ENCODE data around the gene ANKRD34C. TPM values are rescaled to one million over a fixed set of nuclear protein-coding genes. Genes with fewer than 3 reads are reported as not detected.
"Not testable (repeated sequence)": the region's sequence is repeated elsewhere in the genome, so short reads cannot be mapped to it uniquely, and the experiment has no call there.

Gene ANKRD34C
- polyA plus RNA-seq, 2 of the 4 experiments (the other 2 are of a cell fraction): not detected

DNA sequence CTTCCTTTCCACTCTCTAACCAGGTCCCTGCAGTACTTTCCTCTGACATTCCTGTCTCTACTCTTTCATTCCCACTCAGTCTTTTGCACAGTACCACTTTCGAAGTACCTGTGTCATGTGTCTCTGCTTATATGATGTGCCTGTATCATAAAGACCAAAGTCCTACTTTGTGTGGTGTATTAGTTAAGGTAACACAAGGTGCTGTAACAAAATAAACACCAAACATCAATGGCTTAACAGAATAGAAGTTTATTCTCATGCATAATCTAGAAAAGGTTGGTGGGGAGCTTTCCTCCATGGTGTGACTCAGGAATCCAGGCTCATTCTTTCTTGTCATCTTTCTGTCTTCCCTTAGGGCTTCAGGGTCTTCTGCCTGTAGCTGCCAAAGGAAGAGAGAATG, 31.7 kb downstream of the ANKRD34C start:
- TF ChIP-seq SREBF2 (IDR thresholded peaks at IDR 0.05): no peak
- TF ChIP-seq SMC3 (IDR thresholded peaks at IDR 0.05): no peak
- POLR2A ChIA-PET: no interaction called here
- CTCF ChIA-PET: interaction anchor here (1.0 to 1.9 kb wide), 2 partner anchors 26 to 38 kb away, joined by 4 to 7 read pairs; no protein-coding TSS in a partner anchor
- Histone ChIP-seq H3K4me1 (peaks cover 16% of the 10 kb centered on the region), H3K4me2 (no peak overlapping the region), H3K27ac (no peak overlapping the region), H3K4me3 (no peak overlapping the region), H3K9me3 (no peaks in the 10 kb centered on the region)
- FAIRE-seq (no peak), DNase-seq (ENCODE audit: low read depth in 1 of 2, low spot score in 1 of 2) (no peak), ATAC-seq (no peak)
- 93% methylated on average over 1 of the region's 1 CpG for WGBS (ENCODE audit: missing lambda C conversion rate)

- Histone ChIP-seq H3K27ac (no peak overlapping the region), H3K9me3 (no peaks in the 10 kb centered on the region), H3K4me1 (peaks cover 16% of the 10 kb centered on the region), H3K4me3 (no peak overlapping the region), H3K4me2 (no peak overlapping the region)
- POLR2A ChIA-PET: no interaction called here
- CTCF ChIA-PET: interaction anchor here (0.9 to 1.9 kb wide), 4 partner anchors 25 to 535 kb away, joined by 3 to 7 read pairs (median 4); no protein-coding TSS in a partner anchor
- DNase-seq (ENCODE audit: low read depth in 1 of 2, low spot score in 1 of 2) (no peak), ATAC-seq (no peak), FAIRE-seq (no peak)
- no peak for TF ChIP-seq FOXS1 (CRISPR knock-in tag; IDR thresholded peaks at IDR 0.05)
- 98% methylated on average over 6 of the region's 6 CpGs for WGBS (ENCODE audit: missing lambda C conversion rate)
These were observed 32.3 kb downstream of the ANKRD34C start for GRCh38 chr15:79314811-79315210.

DNA sequence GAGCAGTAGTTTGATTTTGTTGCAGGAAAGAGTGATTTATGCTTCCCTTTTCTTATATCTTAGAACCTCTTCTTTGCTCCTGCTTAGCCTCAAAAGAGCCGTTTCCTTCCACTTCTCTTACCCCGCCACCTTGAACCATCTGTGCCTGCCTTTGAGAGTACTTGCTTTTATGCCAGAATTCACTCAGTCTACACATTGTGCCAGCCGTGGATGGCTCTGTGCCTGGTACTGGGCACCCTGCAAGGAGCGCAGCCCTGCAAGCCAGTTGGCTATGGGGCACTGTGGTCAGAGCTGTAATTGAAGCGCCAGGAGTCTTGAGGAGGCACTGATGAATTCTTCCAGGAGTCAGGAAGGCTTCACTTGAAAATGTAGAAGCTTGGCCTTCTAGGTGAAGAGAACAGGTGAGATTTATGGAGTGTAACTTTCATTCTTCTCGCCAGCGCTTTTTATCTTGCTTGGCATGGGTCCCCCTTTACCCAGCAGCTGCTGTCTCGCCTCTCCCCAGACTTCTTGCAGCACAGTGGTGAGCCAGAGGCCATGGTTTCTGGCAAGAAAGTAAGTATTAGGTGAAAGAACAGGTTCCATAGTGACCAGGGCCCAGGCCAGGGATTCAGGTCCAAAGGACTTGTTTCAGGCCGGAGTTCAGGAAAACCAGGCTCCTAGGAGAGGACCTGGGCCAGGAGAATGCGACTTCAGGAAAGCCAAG, 33.3 kb downstream of the ANKRD34C start:
- ATAC-seq (no peak), DNase-seq (ENCODE audit: low read depth in 1 of 2, low spot score in 1 of 2) (no peak), FAIRE-seq (no peak)
- ChIA-PET CTCF (interaction anchor here (0.6 to 1.9 kb wide), 5 partner anchors 14 to 676 kb away, joined by 3 to 7 read pairs (median 3); no protein-coding TSS in a partner anchor), POLR2A (no interaction called here)
- Histone ChIP-seq H3K4me3 (no peak overlapping the region), H3K27ac (no peak overlapping the region), H3K4me2 (no peak overlapping the region), H3K4me1 (peaks cover 12% of the 10 kb centered on the region), H3K9me3 (no peaks in the 10 kb centered on the region)
- WGBS (ENCODE audit: missing lambda C conversion rate): 85% methylated on average over 10 of the region's 10 CpGs
- no peak for TF ChIP-seq ESRRA (IDR thresholded peaks at IDR 0.05; ENCODE audit: borderline replicate concordance, low read length)
- TF ChIP-seq HEYL (CRISPR knock-in tag; IDR thresholded peaks at IDR 0.05): no peak
- TF ChIP-seq SREBF2 (IDR thresholded peaks at IDR 0.05): no peak
- TF ChIP-seq, protein P1, sequence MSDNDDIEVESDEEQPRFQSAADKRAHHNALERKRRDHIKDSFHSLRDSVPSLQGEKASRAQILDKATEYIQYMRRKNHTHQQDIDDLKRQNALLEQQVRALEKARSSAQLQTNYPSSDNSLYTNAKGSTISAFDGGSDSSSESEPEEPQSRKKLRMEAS (IDR thresholded peaks at IDR 0.05): no peak
- no peak for TF ChIP-seq NPAS2 (CRISPR knock-in tag; IDR thresholded peaks at IDR 0.05; ENCODE audit: borderline replicate concordance)
- TF ChIP-seq MAFK (IDR thresholded peaks at IDR 0.05; ENCODE audit: partially characterized antibody): no peak
- TF ChIP-seq TP53 (CRISPR knock-in tag; IDR thresholded peaks at IDR 0.05): no peak
- no peak for TF ChIP-seq CBX2 (IDR thresholded peaks at IDR 0.05; ENCODE audit: borderline replicate concordance, low read depth)
- TF ChIP-seq RNF2 (IDR thresholded peaks at IDR 0.05; ENCODE audit: borderline replicate concordance, low read depth): no peak

- DNase-seq (ENCODE audit: low read depth in 1 of 2, low spot score in 1 of 2) (no peak), FAIRE-seq (no peak), ATAC-seq (no peak)
- 96% methylated on average over 9 of the region's 9 CpGs for WGBS (ENCODE audit: missing lambda C conversion rate)
- no peak overlapping the region for H3K4me2 ChIP-seq
- no peak overlapping the region for H3K27ac ChIP-seq
- no peak overlapping the region for H3K4me3 ChIP-seq
- TF ChIP-seq NPAS2 (CRISPR knock-in tag; IDR thresholded peaks at IDR 0.05; ENCODE audit: borderline replicate concordance) (no peak), ESRRA (IDR thresholded peaks at IDR 0.05; ENCODE audit: borderline replicate concordance, low read length) (no peak), FOSL2 (IDR thresholded peaks at IDR 0.05) (no peak), FOSL2 (CRISPR knock-in tag; IDR thresholded peaks at IDR 0.05) (no peak), EHMT2 (IDR thresholded peaks at IDR 0.05; ENCODE audit: low read depth) (no peak), NR3C1 (IDR thresholded peaks at IDR 0.05) (no peak), FOXS1 (CRISPR knock-in tag; IDR thresholded peaks at IDR 0.05) (no peak), REST (IDR thresholded peaks at IDR 0.05) (no peak), MAZ (IDR thresholded peaks at IDR 0.05; ENCODE audit: borderline replicate concordance, low read depth, low read length) (no peak), ZC3H11A (IDR thresholded peaks at IDR 0.05) (no peak), KDM1A (IDR thresholded peaks at IDR 0.05; ENCODE audit: low read depth) (no peak)
- TF ChIP-seq, protein P2, sequence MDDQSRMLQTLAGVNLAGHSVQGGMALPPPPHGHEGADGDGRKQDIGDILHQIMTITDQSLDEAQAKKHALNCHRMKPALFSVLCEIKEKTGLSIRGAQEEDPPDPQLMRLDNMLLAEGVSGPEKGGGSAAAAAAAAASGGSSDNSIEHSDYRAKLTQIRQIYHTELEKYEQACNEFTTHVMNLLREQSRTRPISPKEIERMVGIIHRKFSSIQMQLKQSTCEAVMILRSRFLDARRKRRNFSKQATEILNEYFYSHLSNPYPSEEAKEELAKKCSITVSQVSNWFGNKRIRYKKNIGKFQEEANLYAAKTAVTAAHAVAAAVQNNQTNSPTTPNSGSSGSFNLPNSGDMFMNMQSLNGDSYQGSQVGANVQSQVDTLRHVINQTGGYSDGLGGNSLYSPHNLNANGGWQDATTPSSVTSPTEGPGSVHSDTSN (IDR thresholded peaks at IDR 0.05): no peak
- TF ChIP-seq, protein P3, sequence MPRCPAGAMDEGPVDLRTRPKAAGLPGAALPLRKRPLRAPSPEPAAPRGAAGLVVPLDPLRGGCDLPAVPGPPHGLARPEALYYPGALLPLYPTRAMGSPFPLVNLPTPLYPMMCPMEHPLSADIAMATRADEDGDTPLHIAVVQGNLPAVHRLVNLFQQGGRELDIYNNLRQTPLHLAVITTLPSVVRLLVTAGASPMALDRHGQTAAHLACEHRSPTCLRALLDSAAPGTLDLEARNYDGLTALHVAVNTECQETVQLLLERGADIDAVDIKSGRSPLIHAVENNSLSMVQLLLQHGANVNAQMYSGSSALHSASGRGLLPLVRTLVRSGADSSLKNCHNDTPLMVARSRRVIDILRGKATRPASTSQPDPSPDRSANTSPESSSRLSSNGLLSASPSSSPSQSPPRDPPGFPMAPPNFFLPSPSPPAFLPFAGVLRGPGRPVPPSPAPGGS (IDR thresholded peaks at IDR 0.05): no peak
- POLR2A ChIA-PET: no interaction called here
- H3K9me3 ChIP-seq: no peaks in the 10 kb centered on the region
- H3K4me1 ChIP-seq: peaks cover 11% of the 10 kb centered on the region
- CTCF ChIA-PET: interaction anchor here (1.2 to 1.5 kb wide), 2 partner anchors 13 to 23 kb away, joined by 4 to 5 read pairs; no protein-coding TSS in a partner anchor
These were observed 34.3 kb downstream of the ANKRD34C start for GRCh38 chr15:79316864-79317263.

DNA sequence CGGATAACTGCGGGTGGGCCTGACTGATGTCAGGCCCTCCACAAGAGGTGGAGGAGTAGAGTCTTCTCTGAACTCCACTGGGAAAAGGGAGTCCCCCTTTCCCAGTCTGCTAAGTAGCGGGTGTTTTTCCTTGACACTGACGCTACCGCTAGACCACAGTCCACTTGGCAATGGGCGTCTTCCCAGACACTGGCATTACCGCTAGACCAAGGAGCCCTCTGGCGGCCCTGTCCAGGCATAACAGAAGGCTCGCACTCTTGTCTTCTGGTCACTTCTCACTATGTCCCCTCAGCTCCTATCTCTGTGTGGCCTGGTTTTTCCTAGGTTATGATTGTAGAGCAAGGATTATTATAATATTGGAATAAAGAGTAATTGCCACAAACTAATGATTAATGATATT, 37.5 kb downstream of the ANKRD34C start:
- H3K4me1 ChIP-seq, H3K4me3 ChIP-seq, H3K27ac ChIP-seq, ATAC-seq, H3K4me2 ChIP-seq, H3K9me3 ChIP-seq, POLR2A ChIA-PET, FAIRE-seq: not testable (repeated sequence)
- DNase-seq (ENCODE audit: low read depth in 1 of 2, low spot score in 1 of 2): peak in 1 of 2 experiments; percentile 25
- WGBS (ENCODE audit: missing lambda C conversion rate): 85% methylated on average over 9 of the region's 9 CpGs
- CTCF ChIA-PET: interaction anchor here (1.1 to 1.2 kb wide), 2 partner anchors 17 to 60 kb away, joined by 3 read pairs; no protein-coding TSS in a partner anchor
